Measurements from ENCODE around the gene TMEM165.

DNA sequence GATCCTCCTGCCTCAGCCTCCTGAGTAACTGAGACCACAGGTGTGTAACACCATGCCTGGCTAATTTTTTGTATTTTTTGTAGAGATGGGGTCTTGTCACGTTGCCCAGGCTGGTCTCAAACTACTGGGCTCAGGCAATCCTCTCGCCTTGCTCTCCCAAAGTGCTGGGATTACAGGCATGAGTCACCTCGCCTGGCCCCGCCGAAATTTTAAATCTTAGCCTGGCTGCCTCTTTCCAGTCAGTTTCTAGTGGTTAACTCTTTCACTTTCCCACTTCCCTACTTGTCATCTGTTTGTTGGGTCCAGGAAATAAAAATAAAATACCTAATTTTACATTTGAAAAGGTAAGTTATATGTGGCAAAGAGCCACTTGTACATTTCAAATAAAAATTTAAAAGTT is 62.4 kb downstream of the TMEM165 start:
- TF ChIP-seq CTCF (IDR thresholded peaks at IDR 0.05) (no peak), EZH2 (IDR thresholded peaks at IDR 0.05; ENCODE audit: borderline replicate concordance, insufficient read depth, low read depth, low read length, poor library complexity, severe bottlenecking) (no peak)

Measured in B cell (primary cell).